K562 (cell line): ENCODE results near the gene SLC38A11. TPM values are rescaled to one million over a fixed set of nuclear protein-coding genes. Genes with fewer than 3 reads are reported as not detected.

ENCODE experiments used
- ATAC-seq: fragments of 200-7000 bp; cut with Tn5 transposase; 3 replicates; pipeline ENCODE4 v1.9.1; 2020; ENCODE audit warnings: moderate library complexity
- BruUV-seq: library from RNA; stranded (reverse); fragments of 400-500 nt; replicated peaks from 2 replicates; lab custom pipeline; 2021; lab: Mats Ljungman, UMichigan
- CTCF ChIA-PET: fragments of 300-600 bp; formaldehyde crosslinking; extraction: SDS; loops from one replicate; lab custom pipeline; 2021; ENCODE audit warnings: low intra/inter-chr PET ratio; lab: Yijun Ruan, JAX
- POLR2A ChIA-PET: fragments of 300-600, 350-650 bp; sonication (Branson Sonifier 250); formaldehyde crosslinking; extraction: SDS; loops from one replicate; lab custom pipeline; 2021; ENCODE audit warnings: antibody characterized with exemption, inconsistent platforms; lab: Yijun Ruan, JAX
- DNase-seq, 4 experiments: peaks; one replicate each; pipeline versions ENCODE4 v3.0.0 to v3.0.0-alpha.2; 2011 to 2018; ENCODE audit warnings: low spot score in 3 of 4, mixed read lengths in 3 of 4; ENCODE audit errors: extremely low read depth in 1 of 4
- FAIRE-seq: peaks from 2 replicates; lab custom pipeline; 2011; peaks lifted over from hg19 to GRCh38; lab: Jason Lieb, UNC
- H2AFZ ChIP-seq: 2 replicates; pipeline ENCODE4 v1.6.0; 2011; ENCODE audit warnings: low read depth, low read length, control low read depth, inconsistent platforms
- H3K27ac ChIP-seq: fragments of 200-600 bp; 3 replicates; pipeline ENCODE4 v1.8.0; 2011; ENCODE audit warnings: low read depth, mild to moderate bottlenecking, control low read depth, inconsistent platforms, low read length, moderate library complexity, mixed read lengths; ENCODE audit errors: extremely low read depth
- H3K27me3 ChIP-seq, 2 experiments: fragments of 300-600 bp in 1 of 2; 2 replicates in 1 of 2; 3 replicates in 1 of 2; pipeline versions ENCODE4 v1.6.0 to v1.8.0; 2011; ENCODE audit warnings: inconsistent platforms in 2 of 2, low read length in 2 of 2, mild to moderate bottlenecking in 1 of 2, mixed read lengths in 1 of 2, moderate library complexity in 1 of 2; ENCODE audit not compliant: control insufficient read depth in 2 of 2, insufficient read depth in 2 of 2
- H3K36me3 ChIP-seq: fragments of 300-600 bp; 3 replicates; pipeline ENCODE4 v1.8.0; 2011; ENCODE audit warnings: mild to moderate bottlenecking, low read length, inconsistent platforms; ENCODE audit not compliant: control insufficient read depth, insufficient read depth
- H3K4me1 ChIP-seq, 2 experiments: fragments of 200-600 bp in 1 of 2; replicated peaks in 1 of 2; 2 replicates in 1 of 2; 3 replicates in 1 of 2; pipeline versions ENCODE4 v1.5.1 to v1.8.0; 2011; ENCODE audit warnings: inconsistent platforms in 2 of 2, low read length in 2 of 2, mild to moderate bottlenecking in 1 of 2, mixed read lengths in 1 of 2, moderate library complexity in 1 of 2; ENCODE audit not compliant: control insufficient read depth in 2 of 2, insufficient read depth in 2 of 2
- H3K4me2 ChIP-seq: 2 replicates; pipeline ENCODE4 v1.6.1; 2011; ENCODE audit warnings: low read length, control low read depth, inconsistent platforms, mixed read lengths; ENCODE audit not compliant: insufficient read depth
- H3K4me3 ChIP-seq: fragments of 200-600 bp; sonication (generic), shearing (Covaris generic); 2 replicates; pipeline ENCODE4 v1.5.1; 2016; ENCODE audit warnings: control low read depth, inconsistent platforms
- H3K79me2 ChIP-seq: fragments of 200-600 bp; 3 replicates; pipeline ENCODE4 v1.8.0; 2011; ENCODE audit warnings: low read length, inconsistent platforms; ENCODE audit not compliant: control insufficient read depth, insufficient read depth
- H3K9ac ChIP-seq, 2 experiments: 2 replicates each; pipeline versions ENCODE4 v1.6.0 to v1.6.1; 2011; ENCODE audit warnings: low read depth in 2 of 2, low read length in 2 of 2, control low read depth in 1 of 2, inconsistent platforms in 1 of 2, mild to moderate bottlenecking in 1 of 2, mixed read lengths in 1 of 2; ENCODE audit not compliant: insufficient read depth in 1 of 2
- H3K9me1 ChIP-seq: one replicate; pipeline ENCODE4 v1.6.0; 2011; ENCODE audit warnings: inconsistent platforms, mild to moderate bottlenecking, low read length, moderate library complexity; ENCODE audit not compliant: control insufficient read depth, insufficient read depth
- H3K9me3 ChIP-seq: replicated peaks from 2 replicates; pipeline ENCODE4 v1.5.1; 2011; ENCODE audit warnings: low read depth, low read length, inconsistent platforms; ENCODE audit not compliant: control insufficient read depth, insufficient read depth
- H4K20me1 ChIP-seq: replicated peaks from 2 replicates; pipeline ENCODE4 v1.6.1; 2011; ENCODE audit warnings: low read length, inconsistent platforms, mixed read lengths; ENCODE audit not compliant: control insufficient read depth, insufficient read depth
- BCOR ChIP-seq: fragments of 450-650 bp; IDR thresholded peaks from 2 replicates; pipeline ENCODE4 v1.6.1; 2016
- HCFC1 ChIP-seq: IDR thresholded peaks from 2 replicates; pipeline ENCODE4 v1.6.1; 2012; ENCODE audit warnings: low read depth, low read length, improper control_type of control experiment
- MBD2 ChIP-seq: sonication (generic); IDR thresholded peaks from 2 replicates; pipeline ENCODE4 v1.6.1; 2016; ENCODE audit warnings: low read depth, borderline replicate concordance
- NRF1 ChIP-seq, 2 experiments: fragments of 450-650 bp; IDR thresholded peaks in 1 of 2; conservative IDR thresholded peaks in 1 of 2; 2 replicates each; pipeline ENCODE4 v1.6.1; 2014; ENCODE audit warnings: mild to moderate bottlenecking in 2 of 2
- RNF2 ChIP-seq: sonication (generic); IDR thresholded peaks from 2 replicates; pipeline ENCODE4 v1.6.1; 2016
- ZC3H4 ChIP-seq: sonication (generic); formaldehyde crosslinking; IDR thresholded peaks from 2 replicates; pipeline ENCODE4 v1.9.0; 2021; ENCODE audit warnings: missing genetic modification reagents, borderline replicate concordance
- ZEB2 ChIP-seq: fragments of 450-650 bp; IDR thresholded peaks from 2 replicates; pipeline ENCODE4 v1.6.1; 2016
- WGBS: fragments of 100-300 bp; shearing (Covaris generic); methylation state at CpG from one replicate; pipeline ENCODE4 v1.1.6; 2016; ENCODE audit warnings: low coverage, mixed read lengths; ENCODE audit not compliant: insufficient coverage; ENCODE audit errors: missing lambda C conversion rate; 5-methylcytosine and 5-hydroxymethylcytosine counted together
- in situ Hi-C: fragments of 300-500 bp; cut with MboI; formaldehyde crosslinking; loops from 4 replicates; pipeline ENCODE4 v1.15.0; 2018; ENCODE audit warnings: inconsistent platforms, mixed read lengths
- intact Hi-C: fragments of 100-400 bp; cut with micrococcal nuclease; formaldehyde crosslinking; loops from 2 replicates; pipeline ENCODE4 v1.14.2; 2022
- polyA plus RNA-seq, 8 experiments: library from polyadenylated mRNA; depleted of rRNA in 4 of 8; stranded (reverse) in 5 of 8; unstranded in 3 of 8; fragments of >200 nt; fragmentation: Nextera tagmentation in 2 of 8; fragmentation: Illumina TruSeq in 1 of 8; extraction: Ambion mirVana in 2 of 8; extraction: Trizol in 1 of 8; gene quantifications; 2 replicates each; pipeline versions ENCODE4 v1.2.1 to v1.2.3, GENCODE V29; 2011 to 2014; ENCODE audit warnings: inconsistent platforms in 1 of 8, missing spikeins in 1 of 8
- total RNA-seq, 7 experiments: library from RNA; depleted of rRNA in 6 of 7; stranded (reverse); fragments of >200 nt in 6 of 7; fragmentation: Illumina TruSeq in 2 of 7; extraction: Trizol in 2 of 7; gene quantifications; 2 replicates each; pipeline versions ENCODE4 v1.2.1 to v1.2.3, GENCODE V29; 2011 to 2021; ENCODE audit warnings: low replicate concordance in 1 of 7

SLC38A11 gene
- total and polyA plus RNA-seq, 9 of the 15 experiments (the other 6 are each of a cell fraction or from before 2014, with no cell fraction given), result not detected

DNA sequence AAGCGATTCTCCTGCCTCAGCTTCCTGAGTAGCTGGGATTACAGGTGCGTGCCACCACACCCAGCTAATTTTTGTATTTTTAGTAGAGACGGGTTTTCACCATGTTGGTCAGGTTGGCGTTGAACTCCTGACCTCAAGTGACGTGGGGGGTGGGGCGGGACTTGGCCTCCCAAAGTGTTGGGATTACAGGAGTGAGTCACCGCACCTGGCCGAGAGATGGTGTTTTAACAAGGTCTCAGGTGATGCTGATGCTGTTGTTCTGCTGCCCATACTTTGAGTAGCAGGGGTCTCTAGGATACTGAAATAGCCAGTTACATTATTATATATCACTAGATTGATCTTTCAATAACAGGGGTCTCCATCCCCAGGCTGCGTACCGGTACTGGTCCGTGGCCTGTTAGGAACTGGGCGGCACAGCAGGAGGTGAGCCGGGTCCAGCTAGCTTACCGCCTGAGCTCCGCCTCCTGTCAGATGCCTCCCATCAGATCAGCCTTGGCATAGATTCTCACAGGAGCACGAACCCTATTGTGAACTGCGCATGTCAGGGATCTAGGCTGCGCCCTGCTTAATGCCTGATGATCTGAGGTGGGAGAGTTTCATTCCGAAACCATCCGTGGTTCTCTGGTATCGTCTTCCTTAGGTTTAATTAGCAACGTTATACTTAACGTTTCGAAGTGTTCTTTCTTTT is 48.3 kb upstream of the SLC38A11 start:
- POLR2A ChIA-PET, result no interaction called here
- no peak overlapping the region for H3K4me2 ChIP-seq
- in situ Hi-C loops (no loop called here), intact Hi-C loops (no loop called here)
- no peak overlapping the region for H3K4me3 ChIP-seq
- no peaks in the 10 kb centered on the region for H3K36me3 ChIP-seq
- no peak for FAIRE-seq
- H3K9me3 ChIP-seq, result no peaks in the 10 kb centered on the region
- H4K20me1 ChIP-seq, result no peaks in the 10 kb centered on the region
- TF ChIP-seq ZC3H4 (no peak), MBD2 (no peak), NRF1 (conservative IDR thresholded peaks at IDR 0.05 in 1 of 2, IDR thresholded peaks at IDR 0.05 in 1 of 2) (peak; percentile 47 to 66), HCFC1 (no peak), RNF2 (no peak), BCOR (no peak)
- ATAC-seq, result no peak
- CTCF ChIA-PET, result interaction anchor here (0.7 kb wide), 1 partner anchor 1115 kb away, joined by 3 read pairs; no protein-coding TSS in a partner anchor
- BruUV-seq, result no TSS peak
- no peaks in the 10 kb centered on the region for H3K4me1 ChIP-seq
- H3K27ac ChIP-seq, result no peak overlapping the region
- H2AFZ ChIP-seq, result no peak overlapping the region
- no peak for DNase-seq
- no peaks in the 10 kb centered on the region for H3K9me1 ChIP-seq
- no peaks in the 10 kb centered on the region for H3K27me3 ChIP-seq
- no peaks in the 10 kb centered on the region for H3K79me2 ChIP-seq
- H3K9ac ChIP-seq, result no peak overlapping the region
- WGBS, result 6% methylated on average over 23 of the region's 24 CpGs

DNA sequence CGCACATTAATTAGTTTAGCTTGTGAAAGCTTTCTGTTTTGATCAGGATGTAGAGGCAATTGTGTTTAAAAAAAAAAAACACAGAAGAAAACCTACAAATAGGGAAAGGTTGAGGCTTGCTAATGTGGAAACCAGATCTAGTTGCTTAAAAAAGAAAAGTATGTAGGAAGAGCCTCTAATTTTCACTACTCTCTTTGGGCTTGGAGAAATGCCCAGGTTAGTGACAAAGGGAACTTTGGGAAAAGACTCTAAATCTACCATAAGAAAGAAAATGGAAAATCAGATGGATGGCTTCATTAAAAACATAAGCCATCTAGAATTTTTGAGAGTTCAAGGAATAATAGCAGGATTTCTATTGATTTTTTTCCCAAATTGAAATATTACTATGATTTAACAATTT is 47.3 kb upstream of the SLC38A11 start:
- no peaks in the 10 kb centered on the region for H3K9me1 ChIP-seq
- H3K9ac ChIP-seq, result no peak overlapping the region
- intact Hi-C loops, result no loop called here
- BruUV-seq, result no TSS peak
- no peak overlapping the region for H3K4me2 ChIP-seq
- no peaks in the 10 kb centered on the region for H4K20me1 ChIP-seq
- H3K9me3 ChIP-seq, result no peaks in the 10 kb centered on the region
- in situ Hi-C loops, result no loop called here
- H3K4me3 ChIP-seq, result no peak overlapping the region
- ChIA-PET POLR2A (no interaction called here), CTCF (no interaction called here)
- ATAC-seq (no peak), DNase-seq (no peak), FAIRE-seq (no peak)
- WGBS, result 4% methylated on average over 1 of the region's 1 CpG
- H3K27ac ChIP-seq, result no peak overlapping the region
- no peaks in the 10 kb centered on the region for H3K36me3 ChIP-seq
- H2AFZ ChIP-seq, result no peak overlapping the region
- no peaks in the 10 kb centered on the region for H3K4me1 ChIP-seq
- H3K27me3 ChIP-seq, result no peaks in the 10 kb centered on the region
- no peaks in the 10 kb centered on the region for H3K79me2 ChIP-seq
- TF ChIP-seq ZEB2, result no peak
